ENCODE measurements around the gene FOXK1.
A peak's percentile ranks its signal among the peaks of the same experiment; 100 is the strongest.
"Not testable (repeated sequence)": the region's sequence is repeated elsewhere in the genome, so short reads cannot be mapped to it uniquely, and the experiment has no call there.

Gene FOXK1

GRCh38 chr7:4667776-4668509 is 14.2 kb upstream of the FOXK1 start:
- peak; percentile 50 for DNase-seq

DNA sequence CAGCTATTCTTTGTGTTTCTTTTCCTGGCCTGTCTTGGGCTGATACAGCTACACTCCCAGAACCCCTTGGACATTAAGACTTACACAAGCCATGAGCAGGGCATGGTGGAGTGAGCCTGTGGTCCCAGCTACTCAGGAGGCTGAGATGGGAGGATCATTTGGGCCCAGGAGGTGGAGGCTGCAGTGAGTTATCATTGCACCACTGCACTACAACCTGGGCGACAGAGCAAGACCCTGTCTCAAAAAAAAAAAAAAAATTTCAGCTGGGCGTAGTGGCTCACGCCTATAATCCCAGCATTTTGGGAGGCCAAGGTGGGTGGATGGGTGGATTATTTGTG is 13.6 kb upstream of the FOXK1 start:
- no peak for DNase-seq

DNA sequence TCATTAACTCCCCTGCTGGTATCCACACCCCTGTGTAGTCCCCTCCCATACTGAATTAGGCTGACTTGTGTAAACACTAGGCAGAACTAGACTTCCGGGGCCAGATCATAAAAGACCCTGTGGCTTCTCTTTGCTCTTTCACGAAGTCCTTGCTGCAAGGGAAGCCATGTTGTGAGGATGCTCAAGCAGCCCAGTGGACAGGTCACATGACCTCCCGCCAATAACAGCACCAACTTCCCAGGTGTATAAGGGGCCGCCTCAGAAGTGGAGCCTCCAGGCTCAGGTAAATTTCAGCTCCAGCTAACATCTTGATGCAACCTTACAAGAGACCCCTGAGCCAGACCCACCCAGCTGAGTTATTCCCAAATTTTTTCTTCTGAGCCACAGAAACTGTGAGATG is 11.3 kb upstream of the FOXK1 start:
- no peak for DNase-seq

- DNase-seq = no peak
Observed at GRCh38 chr7:4675771-4676367, 6.2 kb upstream of the FOXK1 start.

DNA sequence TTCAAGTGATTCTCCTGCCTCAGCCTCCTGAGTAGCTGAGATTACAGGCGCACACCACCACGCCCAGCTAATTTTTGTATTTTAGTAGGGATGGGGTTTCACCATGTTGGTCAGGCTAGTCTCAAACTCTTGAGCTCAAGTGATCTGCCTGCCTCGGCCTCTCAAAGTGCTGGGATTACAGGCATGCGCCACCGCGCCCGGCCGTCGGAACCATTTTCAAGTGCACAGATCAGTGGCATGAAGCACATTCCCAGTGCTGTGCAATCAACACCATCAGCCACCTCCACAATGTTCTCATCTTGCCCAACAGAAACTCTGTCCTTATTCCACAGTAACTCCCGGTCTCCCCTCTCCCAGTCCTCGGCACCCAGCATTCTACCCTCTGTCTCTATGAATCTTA is 4.6 kb upstream of the FOXK1 start:
- DNase-seq = not testable (repeated sequence)

GRCh38 chr7:4681218-4681851 is 760 bp upstream of the FOXK1 start:
- DNase-seq = peak; percentile 39

- peak; percentile 17 for DNase-seq
Observed at GRCh38 chr7:4682621-4683042, 537 bp downstream of the FOXK1 start.

DNA sequence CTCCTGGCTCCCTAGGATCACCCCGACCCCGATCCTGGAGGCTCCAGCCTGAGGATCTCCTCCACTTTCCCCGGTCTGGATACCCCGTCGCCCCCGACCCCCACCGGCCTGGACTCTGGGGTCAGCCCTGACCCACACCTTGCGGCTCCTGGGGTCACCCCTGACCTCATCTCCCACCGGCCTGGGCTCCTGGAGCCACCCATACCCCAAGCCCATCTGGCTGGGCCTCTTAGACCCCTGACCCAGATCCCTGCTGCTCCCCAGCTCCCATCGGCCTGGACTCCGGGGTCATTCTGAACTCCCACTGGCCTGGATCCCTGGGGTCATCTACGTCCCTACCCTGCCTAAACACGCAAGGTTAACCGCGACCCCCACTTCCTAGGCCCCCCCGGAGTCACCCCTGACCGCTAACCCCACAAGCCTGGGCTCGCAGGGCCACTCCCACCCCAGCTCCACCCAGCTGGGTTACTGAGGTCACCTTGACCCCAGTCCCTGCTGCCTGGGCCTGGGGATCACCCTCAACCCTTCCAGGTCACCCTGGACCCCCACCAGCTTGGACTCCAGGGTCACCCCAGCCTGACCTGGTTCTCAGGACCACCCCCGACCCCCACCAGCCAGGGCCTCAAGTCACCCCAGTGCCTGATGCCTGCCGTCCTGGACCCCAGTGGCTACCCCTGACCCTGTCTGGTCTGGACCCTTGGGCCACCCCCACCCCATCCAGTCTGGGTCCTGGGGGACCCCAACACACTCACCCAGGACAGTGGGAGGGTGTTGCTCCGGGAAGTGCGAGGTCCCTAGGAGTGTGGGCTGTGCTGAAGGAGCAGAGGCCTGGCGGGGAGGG is 1.2 kb downstream of the FOXK1 start:
- peak; percentile 26 for DNase-seq

- peak; percentile 29 for DNase-seq
Observed at GRCh38 chr7:4683884-4684565, 1.9 kb downstream of the FOXK1 start.

DNA sequence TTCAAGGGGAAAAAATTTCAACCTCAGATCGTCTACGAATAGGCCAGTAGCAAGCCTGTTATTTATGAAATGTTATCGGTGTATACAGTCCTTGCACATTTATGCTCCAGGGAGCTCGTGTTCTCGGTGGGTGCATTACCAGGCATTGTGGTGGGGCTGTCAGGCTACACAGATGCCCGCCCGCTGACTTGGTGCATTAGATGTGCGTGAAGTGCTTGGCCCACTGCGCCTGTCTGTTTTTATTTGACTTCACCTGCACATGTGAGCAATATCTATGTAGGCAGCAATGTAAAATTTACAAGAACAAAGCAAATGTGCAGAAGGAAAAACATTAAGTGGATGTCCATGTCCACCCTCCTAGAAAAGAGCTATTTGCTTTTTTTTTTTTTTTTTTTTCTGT is 2.8 kb downstream of the FOXK1 start:
- DNase-seq = no peak

DNA sequence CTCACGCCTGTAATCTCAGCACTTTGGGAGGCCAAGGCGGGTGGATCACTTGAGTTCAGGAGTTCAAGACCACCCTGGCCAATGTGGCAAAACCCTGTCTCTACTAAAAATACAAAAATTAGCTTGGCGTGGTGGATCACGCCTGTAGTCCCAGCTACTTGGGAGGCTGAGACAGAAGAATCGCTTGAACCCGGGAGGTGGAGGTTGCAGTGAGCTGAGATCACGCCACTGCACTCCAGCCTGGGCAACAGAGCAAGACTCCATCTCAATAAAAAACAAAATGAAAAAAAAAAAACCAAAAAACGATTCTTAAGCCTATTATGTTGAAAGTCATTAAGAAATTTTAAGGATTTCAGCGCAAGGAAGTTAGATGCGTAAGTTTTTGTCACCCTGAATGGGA is 3.6 kb downstream of the FOXK1 start:
- not testable (repeated sequence) for DNase-seq

DNA sequence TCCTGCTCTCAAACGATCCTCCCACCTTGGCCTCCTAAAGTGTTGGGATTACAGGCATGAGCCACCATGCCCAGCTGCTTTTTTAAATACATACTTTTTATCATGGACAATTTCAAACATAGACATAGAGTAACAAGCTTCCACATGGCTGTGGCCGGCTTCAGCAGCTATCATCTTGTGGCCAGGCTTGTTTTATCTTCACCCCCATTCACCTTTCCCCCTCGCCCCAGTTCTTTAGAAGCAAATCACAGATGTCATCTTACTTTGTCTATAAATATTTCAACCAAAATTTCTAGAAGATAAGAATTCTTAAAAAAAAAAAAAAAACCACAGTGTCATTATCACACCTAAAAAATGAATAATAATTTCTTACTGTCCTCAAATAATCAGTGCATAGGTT is 5.9 kb downstream of the FOXK1 start:
- no peak for DNase-seq

GRCh38 chr7:4689151-4689550 is 7.1 kb downstream of the FOXK1 start:
- DNase-seq = no peak

DNA sequence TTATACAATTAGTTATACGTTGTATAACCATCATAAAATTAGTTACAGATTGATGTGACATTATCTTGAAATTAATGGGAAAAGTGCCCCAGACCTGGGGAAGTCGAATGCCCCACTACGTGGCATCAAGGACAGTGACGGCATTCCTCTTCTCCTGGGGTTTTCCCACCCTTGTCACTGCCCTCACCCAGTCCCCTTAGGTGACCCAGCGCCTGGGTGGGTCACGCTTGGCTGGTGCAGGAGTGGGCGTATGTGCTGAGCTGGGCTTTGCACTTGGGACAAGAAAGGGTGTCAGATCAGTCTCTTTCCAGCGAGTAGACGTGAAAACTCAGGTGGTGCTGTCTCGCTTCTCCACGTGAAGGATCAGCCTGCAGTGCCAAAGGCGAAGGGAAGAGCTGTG is 7.6 kb downstream of the FOXK1 start:
- DNase-seq = no peak

GRCh38 chr7:4690953-4691856 is 9.1 kb downstream of the FOXK1 start:
- DNase-seq = no peak

- no peak for DNase-seq
Observed at GRCh38 chr7:4692055-4692454, 10.0 kb downstream of the FOXK1 start.

- not testable (repeated sequence) for DNase-seq
Observed at GRCh38 chr7:4692622-4693021, 10.5 kb downstream of the FOXK1 start.

- DNase-seq = no peak
Observed at GRCh38 chr7:4693152-4693551, 11.1 kb downstream of the FOXK1 start.

DNA sequence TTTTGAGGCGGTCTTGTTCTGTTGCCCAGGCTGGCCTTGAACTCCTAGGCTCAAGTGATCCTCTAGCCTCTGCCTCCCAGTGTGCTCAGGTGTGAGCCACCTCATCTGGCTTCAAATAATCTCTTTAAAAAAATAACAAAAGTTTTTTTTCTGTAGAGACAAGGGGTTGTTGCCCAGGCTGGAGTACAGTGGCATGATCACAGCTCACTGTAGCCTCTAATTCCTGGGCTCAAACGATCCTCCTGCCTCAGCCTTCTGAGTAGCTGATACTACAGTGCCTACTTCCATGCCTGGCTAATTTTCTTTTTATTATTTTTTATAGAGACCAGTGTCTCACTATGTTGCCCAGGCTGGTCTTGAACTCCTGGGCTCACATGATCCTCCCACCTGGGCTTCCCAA is 11.7 kb downstream of the FOXK1 start:
- DNase-seq = no peak

DNA sequence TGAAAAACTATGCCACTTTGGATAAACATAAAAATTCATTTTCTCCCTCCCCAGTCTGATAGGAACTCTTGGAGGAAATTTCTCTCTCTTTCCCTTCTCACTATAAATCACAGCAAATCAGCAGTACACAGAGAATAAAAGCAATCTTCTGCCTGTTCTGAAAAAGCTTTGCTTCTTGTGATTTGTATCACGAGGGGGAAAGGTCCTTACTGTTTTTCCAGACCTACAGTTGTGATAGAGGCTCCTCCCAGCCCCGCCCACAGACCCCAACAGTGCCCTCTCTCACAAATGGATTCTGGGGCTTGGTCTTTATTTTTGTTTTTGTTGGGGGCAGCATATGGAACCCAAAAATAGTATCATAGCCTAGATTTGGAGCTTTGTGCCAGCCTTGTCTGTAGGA is 12.2 kb downstream of the FOXK1 start:
- no peak for DNase-seq

DNA sequence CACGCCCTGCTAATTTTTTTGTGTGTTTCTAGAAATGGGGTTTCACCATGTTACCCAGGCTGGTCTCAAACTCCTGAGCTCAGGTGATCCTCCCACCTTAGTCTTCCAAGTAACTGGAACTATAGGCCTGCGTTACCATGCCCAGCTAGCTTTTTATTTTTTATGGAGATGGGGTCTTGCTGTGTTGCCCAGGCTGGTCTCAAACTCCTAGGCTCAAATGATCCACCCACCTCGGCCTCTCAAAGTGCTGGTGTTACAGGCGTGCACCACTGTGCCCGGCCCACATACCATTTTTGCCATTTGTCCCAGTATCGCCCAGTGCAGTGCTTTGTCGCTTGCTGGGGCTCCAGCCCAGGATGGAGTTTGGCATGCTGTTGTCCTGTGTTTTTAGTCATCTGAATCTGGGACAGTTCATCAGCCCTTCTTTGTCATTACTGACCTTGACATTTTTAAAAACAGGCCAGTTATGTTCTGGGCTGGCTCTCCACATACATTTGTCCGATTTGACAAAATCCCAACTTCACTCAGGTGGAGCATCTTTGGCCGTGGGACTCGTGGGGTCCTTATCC is 16.7 kb downstream of the FOXK1 start:
- no peak for DNase-seq

DNA sequence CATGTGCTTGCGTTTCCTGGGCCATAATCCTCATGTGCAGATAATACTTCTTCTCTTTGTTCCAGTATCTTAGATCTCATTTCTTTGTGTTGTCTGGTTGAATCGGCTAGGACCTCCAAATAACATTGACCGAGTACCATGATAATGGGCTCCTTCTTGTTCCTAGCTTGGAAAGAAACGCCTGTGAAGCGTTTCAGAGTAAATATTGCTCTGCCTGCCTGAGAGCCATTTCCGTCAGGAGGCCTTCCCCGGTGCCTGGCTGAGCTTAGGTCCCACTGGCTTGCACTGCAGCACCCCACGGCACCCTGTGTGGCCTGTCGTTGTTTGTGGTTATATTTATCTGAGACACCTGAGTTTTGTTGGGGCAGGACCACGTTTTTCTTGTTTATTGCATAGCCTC is 17.7 kb downstream of the FOXK1 start:
- DNase-seq = no peak

All from NCI-H82 (cell line).